ENCODE measurements around the gene SYCE1L. TPM values are rescaled to one million over a fixed set of nuclear protein-coding genes. Genes with fewer than 3 reads are reported as not detected.

SYCE1L gene
- total and polyA plus RNA-seq, 9 of the 15 experiments (the other 6 are each of a cell fraction or from before 2014, with no cell fraction given): 0.54 to 2.7 (median 1.1) TPM; not detected in 5

- TF ChIP-seq ZNF318 (IDR thresholded peaks at IDR 0.05; ENCODE audit: borderline replicate concordance in 1 of 2, low read depth in 1 of 2) (no peak), HDAC2 (IDR thresholded peaks at IDR 0.05) (no peak), CREB3L1 (IDR thresholded peaks at IDR 0.05; ENCODE audit: borderline replicate concordance, low read depth) (no peak), ZNF586 (CRISPR knock-in tag; conservative IDR thresholded peaks at IDR 0.05) (no peak), DEAF1 (CRISPR knock-in tag; IDR thresholded peaks at IDR 0.05) (no peak), TCF7 (IDR thresholded peaks at IDR 0.05; ENCODE audit: borderline replicate concordance) (no peak), E2F8 (IDR thresholded peaks at IDR 0.05; ENCODE audit: low read depth, partially characterized antibody) (no peak), ZNF232 (CRISPR knock-in tag; IDR thresholded peaks at IDR 0.05) (no peak), MLX (CRISPR knock-in tag; conservative IDR thresholded peaks at IDR 0.05) (no peak), ZNF668 (CRISPR knock-in tag; IDR thresholded peaks at IDR 0.05) (no peak), SP2 (IDR thresholded peaks at IDR 0.05; ENCODE audit: extremely low read depth, low read depth, low read length, poor library complexity, severe bottlenecking) (no peak)
Measured at GRCh38 chr16:77191259-77191969, 7.8 kb upstream of the SYCE1L start (continued).

Data from K562 (cell line).